GM20000 (cell line): ENCODE measurements around the gene SVIL.
"Not testable (repeated sequence)": the region's sequence is repeated elsewhere in the genome, so short reads cannot be mapped to it uniquely, and the experiment has no call there.

Experiments
- DNase-seq: peaks from one replicate; pipeline ENCODE4 v3.0.0; 2012; ENCODE audit warnings: low spot score
- TF ChIP-seq, protein P1 (sequence below): IDR thresholded peaks from 2 replicates; pipeline ENCODE4 v1.5.1; 2012; ENCODE audit warnings: mild to moderate bottlenecking, control low read depth; ENCODE audit errors: extremely low read depth, missing control alignments

SVIL gene

DNA sequence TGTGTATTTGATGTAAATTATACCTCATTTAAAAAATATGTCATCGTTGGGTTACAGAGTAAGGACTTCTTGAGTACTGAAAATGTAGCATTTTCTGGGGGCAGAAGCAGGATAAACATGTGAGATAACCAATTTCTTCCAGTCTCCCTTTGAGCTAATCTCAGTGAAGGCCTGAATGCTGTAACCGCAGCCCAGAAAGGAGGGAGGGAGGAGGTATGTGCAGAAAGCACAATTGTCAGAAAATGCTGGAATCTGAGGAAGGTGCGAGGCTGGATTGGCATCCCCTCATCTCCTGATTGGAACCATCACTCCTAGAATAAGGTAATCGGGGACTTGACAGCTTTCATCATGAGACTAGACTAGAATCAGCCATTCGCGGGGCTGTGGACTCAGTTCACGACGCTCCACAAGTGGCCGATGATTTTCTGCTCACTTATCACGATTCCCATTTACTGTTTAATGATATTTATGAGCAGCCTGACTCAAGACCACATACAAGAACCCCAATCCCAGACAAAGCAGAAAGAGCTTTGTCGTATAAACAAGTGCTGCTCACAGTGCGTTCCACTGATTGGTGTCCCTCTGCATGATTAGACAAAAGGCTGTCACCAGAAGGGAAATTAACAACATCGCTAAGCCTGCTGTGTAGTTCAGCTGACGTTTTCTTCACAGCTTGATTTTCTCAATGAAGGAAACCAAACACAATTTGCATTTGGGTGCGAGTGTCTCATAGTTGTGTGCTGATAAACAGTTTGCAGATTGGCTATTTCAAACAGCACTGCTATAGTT lies 93.2 kb downstream of the SVIL start:
- DNase-seq: no peak
- TF ChIP-seq, protein P1, sequence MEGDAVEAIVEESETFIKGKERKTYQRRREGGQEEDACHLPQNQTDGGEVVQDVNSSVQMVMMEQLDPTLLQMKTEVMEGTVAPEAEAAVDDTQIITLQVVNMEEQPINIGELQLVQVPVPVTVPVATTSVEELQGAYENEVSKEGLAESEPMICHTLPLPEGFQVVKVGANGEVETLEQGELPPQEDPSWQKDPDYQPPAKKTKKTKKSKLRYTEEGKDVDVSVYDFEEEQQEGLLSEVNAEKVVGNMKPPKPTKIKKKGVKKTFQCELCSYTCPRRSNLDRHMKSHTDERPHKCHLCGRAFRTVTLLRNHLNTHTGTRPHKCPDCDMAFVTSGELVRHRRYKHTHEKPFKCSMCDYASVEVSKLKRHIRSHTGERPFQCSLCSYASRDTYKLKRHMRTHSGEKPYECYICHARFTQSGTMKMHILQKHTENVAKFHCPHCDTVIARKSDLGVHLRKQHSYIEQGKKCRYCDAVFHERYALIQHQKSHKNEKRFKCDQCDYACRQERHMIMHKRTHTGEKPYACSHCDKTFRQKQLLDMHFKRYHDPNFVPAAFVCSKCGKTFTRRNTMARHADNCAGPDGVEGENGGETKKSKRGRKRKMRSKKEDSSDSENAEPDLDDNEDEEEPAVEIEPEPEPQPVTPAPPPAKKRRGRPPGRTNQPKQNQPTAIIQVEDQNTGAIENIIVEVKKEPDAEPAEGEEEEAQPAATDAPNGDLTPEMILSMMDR: no peak

DNA sequence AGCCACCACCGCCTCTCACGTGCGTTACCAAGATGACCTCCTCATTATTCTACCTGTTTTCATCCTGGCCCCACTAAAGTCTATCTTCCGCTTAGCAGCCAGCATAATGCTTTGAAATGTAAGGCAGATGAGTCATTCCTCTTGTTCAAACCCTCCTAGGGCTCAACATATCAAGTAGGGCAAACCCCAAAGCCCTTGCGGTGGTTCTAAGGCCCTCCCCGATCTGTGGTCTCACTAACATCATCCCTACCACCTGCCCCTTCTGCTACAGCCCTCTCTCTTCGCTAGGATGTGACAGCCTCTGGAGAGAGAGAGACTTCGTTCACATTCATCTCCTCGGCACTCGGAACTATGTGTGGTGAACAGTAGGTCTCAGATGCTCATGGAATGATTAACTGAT lies 94.8 kb downstream of the SVIL start:
- no peak for DNase-seq
- TF ChIP-seq, protein P1: no peak

DNA sequence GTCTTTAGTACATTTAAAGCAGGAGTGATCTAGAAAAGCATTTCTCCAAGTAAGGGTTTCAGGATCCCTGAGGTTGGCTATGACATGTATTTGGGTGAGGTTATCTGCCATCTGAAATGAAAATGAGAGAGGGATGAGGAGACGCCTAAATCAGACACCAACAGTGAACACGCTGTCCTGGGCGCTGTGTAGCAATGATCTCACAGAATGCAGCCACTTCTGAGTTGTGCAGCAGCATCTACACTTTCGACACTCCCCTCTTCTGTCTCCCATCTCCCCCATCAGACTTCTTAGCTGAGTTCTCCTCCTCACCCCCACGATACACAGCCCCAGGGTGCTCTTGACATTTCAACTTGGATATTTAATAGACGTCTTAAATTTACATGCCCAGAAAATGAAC lies 95.4 kb downstream of the SVIL start:
- TF ChIP-seq, protein P1: no peak
- DNase-seq: no peak

DNA sequence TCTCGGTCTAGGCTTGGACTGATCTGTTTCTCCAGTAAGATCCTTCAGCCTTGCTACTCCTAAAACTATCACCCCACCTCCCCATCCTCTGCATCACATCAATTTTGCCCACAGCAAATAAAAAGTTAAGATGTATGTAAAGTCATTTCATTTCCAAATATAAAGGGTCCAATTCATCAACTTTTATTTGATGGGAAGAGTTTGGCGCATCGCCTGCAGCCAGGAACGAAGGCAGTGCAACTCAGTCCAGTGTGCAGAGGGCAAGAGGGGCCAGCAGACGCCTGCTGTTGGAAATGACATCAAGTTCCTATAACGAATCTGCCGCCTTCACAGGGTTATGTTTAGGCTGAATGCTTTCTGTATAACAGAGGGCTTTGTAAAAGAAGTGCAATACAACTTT lies 97.0 kb downstream of the SVIL start:
- no peak for DNase-seq
- TF ChIP-seq, protein P1: no peak

DNA sequence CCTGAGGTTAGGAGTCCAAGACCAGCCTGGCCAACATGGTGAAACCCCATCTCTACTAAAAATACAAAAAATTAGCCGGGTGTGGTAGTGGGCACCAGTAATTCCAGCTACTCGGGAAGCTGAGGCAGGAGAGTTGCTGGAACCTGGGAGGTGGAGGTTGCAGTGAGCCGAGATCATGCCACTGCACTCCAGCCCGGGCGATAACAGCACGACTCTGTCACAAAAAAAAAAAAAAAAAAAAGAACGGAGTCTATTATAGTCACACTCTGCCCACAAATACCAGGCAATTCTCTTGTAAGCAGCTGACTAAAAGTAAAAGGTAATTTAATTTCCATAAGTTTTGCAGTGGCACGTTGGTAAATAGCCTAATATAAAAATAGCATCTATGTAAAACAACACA lies 98.1 kb downstream of the SVIL start:
- not testable (repeated sequence) for DNase-seq

DNA sequence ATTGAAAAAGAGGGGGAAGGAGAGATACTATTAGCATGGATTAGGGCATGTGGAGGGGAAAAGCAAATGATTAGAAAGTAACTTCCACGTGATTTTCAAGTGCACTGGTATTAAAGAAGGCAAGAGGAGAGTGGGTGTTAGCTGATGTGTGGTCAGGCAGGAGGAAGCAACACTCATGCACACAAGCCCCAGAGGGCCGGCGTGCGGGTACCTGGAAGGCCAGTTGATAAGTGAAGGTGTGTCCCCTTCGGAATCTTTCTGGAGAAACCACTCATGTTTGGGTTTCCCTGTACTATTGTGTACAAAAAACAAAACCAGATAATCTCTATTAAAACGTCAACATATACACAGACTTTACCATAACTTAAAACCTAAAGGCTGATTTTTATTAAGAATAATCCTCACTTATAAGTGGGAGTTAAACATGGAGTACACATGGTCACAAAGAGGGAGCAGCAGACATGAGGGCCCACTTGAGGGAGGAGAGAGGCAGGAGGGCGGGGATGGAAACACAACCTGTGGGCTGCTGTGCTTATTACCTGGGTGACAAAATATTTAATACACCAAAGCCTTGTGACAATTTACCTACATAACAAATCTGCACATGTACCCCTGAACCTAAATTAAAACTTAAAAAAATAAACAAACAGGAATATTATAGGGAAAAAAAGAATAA lies 98.9 kb downstream of the SVIL start:
- no peak for DNase-seq
- TF ChIP-seq, protein P1: no peak

DNA sequence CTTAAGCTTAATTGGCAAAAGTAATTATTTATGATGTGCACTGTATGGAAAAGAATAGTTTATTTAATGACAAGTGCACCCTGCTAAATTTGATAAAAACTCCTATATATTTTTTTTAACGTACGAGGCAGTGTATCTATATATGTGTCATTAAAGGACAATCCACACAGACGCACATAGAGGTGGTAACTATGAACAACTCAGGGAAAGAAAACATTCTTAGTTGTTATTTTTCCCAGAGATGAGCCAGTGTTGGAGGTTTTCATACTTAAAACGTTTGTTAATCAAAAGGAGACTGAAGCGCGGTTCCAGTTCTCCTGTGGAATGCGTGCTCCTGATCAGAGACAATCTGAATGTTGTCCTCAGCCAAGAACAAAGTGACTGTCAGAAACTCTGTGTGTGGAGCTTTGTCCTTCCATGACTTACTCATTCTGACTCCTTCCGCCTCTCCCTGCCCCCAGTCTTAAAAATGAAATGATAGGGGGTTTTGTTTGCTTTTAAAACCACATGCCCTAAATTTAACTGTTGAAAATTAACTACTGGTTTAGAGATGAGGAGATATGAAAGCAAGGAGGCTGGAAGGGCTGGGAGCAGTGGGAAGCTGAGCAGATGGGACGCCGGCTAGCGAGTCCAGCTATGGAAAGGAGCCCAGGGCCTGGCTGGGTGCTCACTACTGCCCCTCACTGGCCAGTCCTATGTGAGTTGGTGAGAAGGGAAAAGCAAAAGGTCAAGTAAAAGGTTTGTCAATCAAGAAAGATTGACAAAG lies 99.6 kb downstream of the SVIL start:
- TF ChIP-seq, protein P1: no peak
- DNase-seq: no peak
